HG02938 (cell line): ENCODE data around the gene VPS37C.
"Not testable (repeated sequence)": the region's sequence is repeated elsewhere in the genome, so short reads cannot be mapped to it uniquely, and the experiment has no call there.

ENCODE experiments used
- ATAC-seq: cut with Tn5 transposase; IDR thresholded peaks from one replicate; pipeline ENCODE4 v1.9.1; 2021; ENCODE audit warnings: mild to moderate bottlenecking, moderate library complexity; ENCODE audit not compliant: unreplicated experiment

The VPS37C gene

GRCh38 chr11:61102667-61103571, 58.3 kb downstream of the VPS37C start:
- ATAC-seq: no peak

DNA sequence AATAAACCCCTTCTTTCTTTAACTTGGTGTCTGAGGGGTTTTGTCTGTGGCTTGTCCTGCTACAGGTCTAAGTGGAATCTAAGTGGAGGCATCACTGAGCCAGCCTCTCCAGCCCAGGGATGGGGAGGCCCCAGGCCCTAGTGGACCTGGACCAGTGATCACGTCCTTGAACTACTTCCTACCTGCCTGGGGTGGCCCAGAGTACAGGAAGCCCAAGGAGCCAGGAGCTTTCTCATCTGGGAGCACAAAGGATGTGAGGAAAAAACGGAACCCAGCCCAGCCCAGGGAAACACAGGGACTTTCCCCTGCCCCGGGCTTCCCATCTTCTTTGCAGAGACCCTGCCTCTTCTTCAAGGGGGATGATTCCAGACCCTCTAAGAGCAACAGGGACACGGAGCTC, 62.4 kb downstream of the VPS37C start:
- ATAC-seq: no peak

DNA sequence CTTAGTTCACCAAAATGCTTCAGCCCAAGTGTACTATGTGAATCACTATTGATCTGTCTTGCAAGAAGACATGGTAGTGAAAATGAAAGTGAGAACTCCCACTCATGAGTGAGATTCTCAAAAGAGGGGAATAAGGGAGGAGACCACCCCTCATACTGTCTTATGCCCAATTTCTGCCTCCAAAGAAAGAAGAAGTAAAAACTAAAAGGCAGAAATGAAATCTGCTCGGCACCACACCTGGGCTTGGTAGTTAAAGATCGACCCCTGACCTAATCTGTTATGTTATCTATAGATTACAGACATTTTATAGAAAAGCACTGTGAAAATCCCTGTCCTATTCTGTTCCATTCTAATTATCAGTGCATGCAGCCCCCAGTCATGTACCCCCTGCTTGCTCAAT, 63.0 kb downstream of the VPS37C start:
- ATAC-seq: not testable (repeated sequence)

DNA sequence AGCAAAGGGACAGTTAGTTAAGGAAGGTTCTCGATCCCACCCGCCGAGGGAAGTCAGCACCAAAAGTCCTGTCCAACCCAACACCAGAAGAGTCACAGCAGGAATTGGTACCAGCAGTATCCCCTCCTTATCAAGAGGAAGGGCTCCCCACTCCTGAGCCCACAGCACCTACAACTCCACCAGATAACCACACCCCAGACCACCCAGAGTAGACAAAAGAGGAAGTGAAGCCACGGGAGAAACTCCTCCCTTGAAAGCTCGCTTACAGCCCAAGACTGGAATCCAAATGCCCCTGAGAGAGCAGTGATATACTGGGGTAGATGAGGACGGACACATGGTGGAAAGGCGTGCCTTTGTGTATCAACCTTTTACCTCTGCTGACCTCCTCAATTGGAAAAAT, 66.2 kb downstream of the VPS37C start:
- ATAC-seq: no peak

DNA sequence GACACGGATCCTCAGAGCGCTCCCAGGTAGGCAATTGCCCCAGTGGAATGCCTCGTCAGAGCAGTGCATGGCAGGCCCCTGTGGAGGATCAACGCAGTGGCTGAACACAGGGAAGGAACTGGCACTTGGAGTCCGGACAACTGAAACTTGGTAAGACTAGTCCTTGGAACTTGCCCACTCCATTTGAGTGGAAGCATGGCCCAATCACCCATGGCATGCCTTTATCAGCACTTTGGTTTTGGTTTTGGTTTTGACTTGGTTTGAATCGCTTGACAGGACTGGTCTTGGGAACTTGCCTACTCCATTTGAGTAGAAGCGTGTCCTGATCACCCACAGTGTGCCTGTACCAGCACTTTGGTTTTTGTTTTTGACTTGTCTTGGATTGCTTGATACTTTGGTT, 67.1 kb downstream of the VPS37C start:
- ATAC-seq: not testable (repeated sequence)

DNA sequence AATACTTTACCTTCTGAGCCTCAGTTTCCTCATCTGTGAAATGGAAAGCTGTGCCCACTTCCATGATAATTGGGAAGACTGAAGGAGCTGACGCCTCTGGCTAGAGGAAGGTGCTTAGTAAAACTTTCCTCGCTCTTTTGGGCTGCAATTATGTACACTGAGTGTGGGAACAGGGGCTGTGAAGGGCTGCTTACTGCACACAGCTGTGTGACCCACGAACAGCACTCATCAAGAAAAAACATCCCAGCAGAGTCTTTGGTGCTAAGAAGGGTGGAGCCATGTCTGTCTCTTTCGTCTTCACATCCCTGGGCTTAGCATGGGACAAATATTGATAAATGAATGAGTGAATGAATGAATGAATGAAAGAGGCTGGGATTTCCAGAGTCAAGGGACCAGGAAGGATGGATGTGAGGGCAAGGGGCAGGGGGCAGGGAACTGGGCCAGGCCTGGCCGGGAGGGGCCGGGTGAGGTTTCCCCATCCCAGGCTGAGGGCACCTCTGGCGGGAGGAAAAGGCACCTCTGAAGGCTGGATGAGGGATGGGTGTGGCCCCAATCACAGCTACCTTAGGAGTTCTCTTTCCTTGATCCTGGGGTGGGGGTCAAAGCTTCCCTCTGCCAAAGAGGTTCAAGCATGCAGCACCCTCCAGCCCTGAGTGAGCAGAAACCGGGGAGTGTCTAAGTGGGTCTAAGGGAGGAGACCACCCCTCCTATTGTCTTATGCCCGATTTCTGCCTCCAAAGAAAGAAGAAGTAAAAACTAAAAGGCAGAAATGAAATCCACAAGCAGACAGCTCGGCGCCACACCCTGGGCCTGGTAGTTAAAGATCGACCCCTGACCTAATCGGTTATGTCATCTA, 68.1 kb downstream of the VPS37C start:
- ATAC-seq: no peak

GRCh38 chr11:61092280-61092766, 68.9 kb downstream of the VPS37C start:
- ATAC-seq: no peak

GRCh38 chr11:61091373-61092279, 69.6 kb downstream of the VPS37C start:
- no peak for ATAC-seq

GRCh38 chr11:61090982-61091372, 70.2 kb downstream of the VPS37C start:
- ATAC-seq: no peak

DNA sequence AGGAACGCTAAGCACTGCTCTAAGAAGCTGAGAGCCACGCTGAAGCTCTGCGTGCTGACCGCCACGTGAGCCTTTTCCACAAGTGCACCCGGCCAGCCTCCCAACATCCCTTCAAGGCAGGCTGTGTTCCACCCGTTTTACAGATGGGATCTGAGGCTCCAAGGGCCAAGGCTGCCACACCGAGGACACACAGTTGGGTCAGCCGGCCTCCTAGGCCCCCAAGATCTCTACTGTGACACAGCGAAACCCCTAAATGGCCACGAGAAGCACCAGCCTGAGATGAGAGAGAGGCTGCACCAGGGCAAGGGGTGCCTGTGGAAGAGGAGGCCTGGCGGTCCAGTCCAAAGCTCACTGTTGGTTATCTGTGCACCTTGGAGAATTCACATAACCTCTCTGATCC, 70.7 kb downstream of the VPS37C start:
- no peak for ATAC-seq

DNA sequence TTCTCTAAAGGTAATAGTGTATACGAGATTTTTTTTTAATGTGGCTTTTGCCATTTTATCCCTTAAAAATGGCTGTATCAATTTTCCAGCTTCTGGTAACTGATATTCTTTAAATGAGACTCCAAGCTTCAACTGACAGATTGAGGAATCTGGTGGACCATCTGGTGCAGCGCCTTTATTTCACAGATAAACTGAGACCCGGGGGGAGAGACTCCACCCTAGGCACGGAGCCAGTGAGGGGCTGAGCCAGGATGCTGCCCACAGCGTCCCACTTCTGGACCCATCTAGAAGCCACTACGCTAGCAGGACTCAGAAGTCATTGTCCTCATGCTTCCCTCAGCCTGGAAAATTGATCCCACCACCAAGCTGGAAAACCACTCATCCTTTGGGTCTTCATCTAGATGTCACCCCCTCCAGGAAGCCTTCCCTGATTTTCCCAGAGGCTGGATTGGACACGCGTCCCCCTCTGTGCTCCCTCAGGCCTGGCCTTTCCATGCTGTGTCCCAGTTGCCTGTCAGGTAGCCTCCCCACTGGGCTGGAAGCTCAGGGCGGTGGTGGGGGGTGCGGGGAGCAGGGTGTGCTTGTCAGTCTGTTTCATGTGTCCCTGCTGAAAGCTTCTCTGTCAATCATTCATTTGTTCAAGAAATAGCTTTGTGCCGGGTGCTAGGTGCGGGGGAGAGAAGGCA, 71.3 kb downstream of the VPS37C start:
- ATAC-seq: no peak

GRCh38 chr11:61087426-61088119, 73.7 kb downstream of the VPS37C start:
- no peak for ATAC-seq

DNA sequence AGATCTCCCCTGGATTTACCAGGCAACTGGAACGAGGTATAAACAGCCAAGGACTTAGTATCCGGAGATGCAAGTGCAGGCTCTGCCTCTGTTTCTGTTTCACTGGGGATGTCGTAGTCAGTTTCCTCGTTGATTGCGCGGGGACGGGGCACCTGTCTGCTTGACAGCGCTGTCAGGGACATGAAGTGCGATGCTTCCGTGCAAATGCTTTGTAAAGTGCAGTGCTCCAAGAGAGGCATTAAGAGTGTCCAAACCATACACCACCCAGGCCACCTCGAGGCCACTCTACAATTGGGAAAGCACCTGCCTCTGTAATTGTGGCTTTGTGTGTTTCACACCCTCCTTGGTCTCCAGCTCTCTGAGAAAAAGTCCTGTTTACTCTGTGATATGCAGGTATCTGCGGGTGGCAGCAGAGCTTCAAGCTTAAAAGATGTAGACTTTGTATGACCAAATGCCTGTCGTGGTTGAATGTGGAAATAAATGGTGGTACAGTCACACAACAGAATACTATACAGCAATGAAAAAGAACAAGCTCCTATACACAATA, 77.6 kb downstream of the VPS37C start:
- no peak for ATAC-seq

DNA sequence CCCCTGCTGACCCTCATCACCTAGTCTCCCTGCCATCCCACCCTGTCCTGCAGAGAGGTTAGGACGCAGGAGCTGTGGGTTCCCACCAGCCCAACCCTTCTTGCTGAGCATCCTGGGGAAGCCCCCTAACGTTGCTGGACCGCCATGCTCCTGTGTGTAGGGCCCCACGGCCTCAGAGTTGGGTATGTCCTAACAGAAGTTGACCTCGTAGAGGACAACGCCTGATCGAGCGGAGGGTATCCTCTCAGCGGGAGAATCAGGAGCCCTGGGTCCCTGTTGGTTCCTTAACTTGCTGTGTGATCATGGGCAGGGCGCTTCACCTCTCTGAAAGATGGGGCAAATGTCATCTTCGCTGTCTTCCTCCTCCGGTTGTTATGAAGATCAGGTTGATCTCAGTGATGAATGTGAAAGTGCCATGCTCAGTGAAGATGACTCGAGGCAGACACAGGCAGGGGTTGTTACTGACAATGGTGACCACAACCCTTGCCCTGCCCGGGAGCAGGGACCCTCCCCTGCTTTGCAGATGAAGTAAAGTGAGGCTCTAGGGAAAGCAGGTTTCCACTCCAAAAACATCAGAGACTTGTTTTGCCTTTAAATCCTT, 78.2 kb downstream of the VPS37C start:
- no peak for ATAC-seq

DNA sequence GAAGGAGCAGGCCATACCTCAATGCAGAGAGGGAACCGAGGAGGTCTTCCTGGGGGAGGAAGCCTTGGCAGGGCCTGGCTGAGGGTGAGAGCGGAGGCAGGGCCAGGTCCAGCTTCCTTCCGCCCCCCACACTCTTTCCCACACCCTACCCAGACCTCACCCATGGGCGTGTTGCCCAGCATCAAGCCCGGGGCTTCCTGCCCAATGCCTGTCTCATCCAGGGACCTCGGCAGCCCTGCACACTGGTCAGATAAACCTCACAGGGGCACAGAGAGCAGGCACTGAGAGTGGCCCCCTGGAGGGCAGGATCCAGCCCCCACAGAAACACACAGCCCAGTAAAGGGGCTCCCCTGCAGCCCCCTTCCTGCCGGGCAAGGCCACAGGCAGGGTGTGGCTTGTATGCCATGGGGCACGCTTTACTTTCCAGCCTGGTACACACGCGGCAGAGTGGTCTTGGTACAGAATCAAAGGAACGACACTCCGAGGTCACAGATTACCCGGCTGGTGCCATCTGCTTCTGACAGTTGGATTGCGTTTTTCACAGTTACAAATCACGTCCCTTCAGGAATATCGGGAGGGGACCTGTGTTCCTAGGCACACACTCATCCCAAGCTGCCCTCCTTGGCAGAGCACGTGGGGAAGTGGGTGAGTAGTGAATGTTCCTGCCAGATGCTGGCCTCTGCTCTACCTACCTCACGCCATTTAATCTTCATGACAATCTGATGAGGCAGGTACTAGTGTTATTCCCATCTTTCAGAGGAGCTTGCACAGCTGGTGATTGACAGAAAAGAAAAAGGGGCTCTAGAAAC, 79.0 kb downstream of the VPS37C start:
- no peak for ATAC-seq

DNA sequence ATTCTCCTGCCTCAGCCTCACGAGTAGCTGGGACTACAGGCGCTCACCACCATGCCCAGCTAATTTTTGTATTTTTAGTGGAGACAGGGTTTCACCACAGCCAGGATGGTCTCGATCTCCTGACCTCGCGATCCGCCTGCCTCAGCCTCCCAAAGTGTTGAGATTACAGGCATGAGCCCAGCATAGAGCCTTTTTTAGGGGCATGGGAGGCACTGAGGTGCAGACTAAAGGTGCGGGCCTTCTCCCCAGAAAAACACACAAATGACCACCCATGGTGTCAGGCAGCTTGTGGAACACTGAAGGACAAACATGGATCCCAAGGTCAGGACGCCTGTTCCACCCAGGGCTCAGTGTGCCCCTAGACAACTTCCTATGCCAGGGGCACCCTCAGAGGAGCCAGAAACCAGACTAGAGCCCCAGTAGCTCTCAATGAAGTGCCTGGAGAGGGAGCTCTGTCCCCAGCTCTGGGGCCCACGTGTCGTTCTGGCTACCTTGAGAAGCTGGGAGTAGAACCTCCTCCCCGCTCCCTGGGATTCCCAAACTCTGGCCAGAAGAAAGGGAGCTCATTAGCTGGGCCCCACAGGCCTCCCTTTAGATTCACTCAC, 80.1 kb downstream of the VPS37C start:
- no peak for ATAC-seq

DNA sequence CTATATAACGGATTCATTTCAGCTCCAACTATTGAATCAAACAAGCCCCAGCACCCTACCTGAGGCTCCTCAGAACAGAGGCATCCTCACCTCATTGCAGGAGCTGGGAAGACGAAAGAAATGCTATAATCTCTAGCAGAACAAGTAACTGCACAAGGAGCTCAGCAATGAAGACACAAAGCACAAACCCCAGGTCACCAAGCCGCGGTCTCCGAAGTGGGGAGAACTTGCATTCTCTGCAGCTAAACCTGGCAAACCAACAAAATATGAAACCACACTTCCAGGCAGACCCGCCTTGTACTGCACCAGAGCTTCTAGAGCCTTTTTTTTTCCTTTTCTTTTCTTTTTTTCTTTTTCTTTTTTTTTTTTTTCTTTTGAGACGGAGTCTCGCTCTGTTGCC, 80.7 kb downstream of the VPS37C start:
- no peak for ATAC-seq
